Neural crest cell (in vitro differentiated cells): ENCODE measurements around the gene PIK3CA. TPM values are rescaled to one million over a fixed set of nuclear protein-coding genes. Genes with fewer than 3 reads are reported as not detected.
A peak's percentile ranks its signal among the peaks of the same experiment; 100 is the strongest.

Experiments
- DNase-seq: peaks from one replicate; pipeline ENCODE4 v3.0.0; 2021; ENCODE audit warnings: low read depth, mixed read lengths, low spot score
- H3K27ac Mint-ChIP-seq: one replicate; pipeline ENCODE4 v1.8.0; 2021; ENCODE audit warnings: mild to moderate bottlenecking, mixed read lengths; ENCODE audit not compliant: unreplicated experiment
- H3K27me3 Mint-ChIP-seq: 2 replicates; pipeline ENCODE4 v1.8.0; 2021; ENCODE audit warnings: low read depth, mild to moderate bottlenecking, mixed read lengths
- H3K36me3 Mint-ChIP-seq: 2 replicates; pipeline ENCODE4 v1.8.0; 2021; ENCODE audit warnings: low read depth, mild to moderate bottlenecking, mixed read lengths
- H3K4me1 Mint-ChIP-seq: 2 replicates; pipeline ENCODE4 v1.8.0; 2021; ENCODE audit warnings: mixed read lengths
- H3K4me3 Mint-ChIP-seq: one replicate; pipeline ENCODE4 v1.8.0; 2021; ENCODE audit warnings: mild to moderate bottlenecking, mixed read lengths
- H3K9me3 Mint-ChIP-seq: 2 replicates; pipeline ENCODE4 v1.8.0; 2021; ENCODE audit warnings: mixed read lengths
- total RNA-seq: library from RNA; stranded (reverse); gene quantifications from 2 replicates; pipeline ENCODE4 v1.2.1, GENCODE V29; 2021
- TF ChIP-seq, protein P1 (sequence below): fragments of 200-600 bp; sonication (generic); conservative IDR thresholded peaks from 2 replicates; pipeline ENCODE4 v1.5.0; 2021; ENCODE audit warnings: antibody characterized with exemption, mild to moderate bottlenecking

PIK3CA gene
- total RNA-seq, 1 donor from 2014 or later: 14.1 TPM

DNA sequence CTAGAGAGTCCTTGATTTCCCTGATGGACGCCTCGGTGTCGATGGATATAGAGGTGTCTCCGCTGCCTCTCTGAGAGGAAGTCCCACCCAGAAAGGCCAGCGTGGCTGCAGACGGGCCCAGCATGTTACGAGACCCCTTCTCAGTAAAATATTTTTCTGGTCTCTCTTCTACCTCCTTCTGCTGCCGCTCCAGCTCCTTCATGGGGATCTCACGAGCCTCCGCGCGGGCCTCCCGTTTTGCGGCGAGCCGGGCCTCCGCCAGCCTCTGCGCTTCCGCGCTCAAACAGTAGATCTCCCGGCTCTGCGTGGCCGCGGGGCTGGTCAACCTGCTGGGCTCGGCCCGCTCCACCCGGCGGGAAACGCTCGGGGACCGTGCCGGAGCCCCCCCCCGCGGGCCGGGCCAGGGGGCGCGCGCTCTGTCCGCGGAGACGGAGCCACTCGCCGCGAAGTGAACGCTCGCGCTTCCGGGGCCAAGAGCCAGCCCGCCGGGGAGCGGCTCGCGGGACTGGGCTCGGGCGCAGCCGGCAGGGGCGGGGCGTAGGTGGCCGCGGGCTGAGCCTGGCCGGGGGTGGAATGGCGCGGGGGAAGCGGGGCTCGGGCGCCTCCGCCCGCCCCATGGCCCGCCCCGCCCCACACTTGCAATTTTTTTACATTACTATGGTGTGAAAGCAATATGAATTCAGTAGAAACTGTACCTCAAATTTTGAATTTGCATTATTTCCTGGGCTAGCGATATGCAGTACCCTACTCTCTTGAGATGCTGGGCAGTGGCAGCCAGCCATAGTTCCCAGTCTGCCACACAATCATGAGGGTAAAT lies 113.0 kb downstream of the PIK3CA start:
- H3K27ac Mint-ChIP-seq: no peak overlapping the region
- H3K27me3 Mint-ChIP-seq: no peaks in the 10 kb centered on the region
- peak; percentile 50 for DNase-seq
- H3K4me1 Mint-ChIP-seq: peaks cover 3% of the 10 kb centered on the region
- peaks cover 13% of the 10 kb centered on the region for H3K9me3 Mint-ChIP-seq
- peak overlapping the region; percentile 85 for H3K4me3 Mint-ChIP-seq
- H3K36me3 Mint-ChIP-seq: peaks cover 27% of the 10 kb centered on the region
- TF ChIP-seq, protein P1, sequence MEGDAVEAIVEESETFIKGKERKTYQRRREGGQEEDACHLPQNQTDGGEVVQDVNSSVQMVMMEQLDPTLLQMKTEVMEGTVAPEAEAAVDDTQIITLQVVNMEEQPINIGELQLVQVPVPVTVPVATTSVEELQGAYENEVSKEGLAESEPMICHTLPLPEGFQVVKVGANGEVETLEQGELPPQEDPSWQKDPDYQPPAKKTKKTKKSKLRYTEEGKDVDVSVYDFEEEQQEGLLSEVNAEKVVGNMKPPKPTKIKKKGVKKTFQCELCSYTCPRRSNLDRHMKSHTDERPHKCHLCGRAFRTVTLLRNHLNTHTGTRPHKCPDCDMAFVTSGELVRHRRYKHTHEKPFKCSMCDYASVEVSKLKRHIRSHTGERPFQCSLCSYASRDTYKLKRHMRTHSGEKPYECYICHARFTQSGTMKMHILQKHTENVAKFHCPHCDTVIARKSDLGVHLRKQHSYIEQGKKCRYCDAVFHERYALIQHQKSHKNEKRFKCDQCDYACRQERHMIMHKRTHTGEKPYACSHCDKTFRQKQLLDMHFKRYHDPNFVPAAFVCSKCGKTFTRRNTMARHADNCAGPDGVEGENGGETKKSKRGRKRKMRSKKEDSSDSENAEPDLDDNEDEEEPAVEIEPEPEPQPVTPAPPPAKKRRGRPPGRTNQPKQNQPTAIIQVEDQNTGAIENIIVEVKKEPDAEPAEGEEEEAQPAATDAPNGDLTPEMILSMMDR: no peak

DNA sequence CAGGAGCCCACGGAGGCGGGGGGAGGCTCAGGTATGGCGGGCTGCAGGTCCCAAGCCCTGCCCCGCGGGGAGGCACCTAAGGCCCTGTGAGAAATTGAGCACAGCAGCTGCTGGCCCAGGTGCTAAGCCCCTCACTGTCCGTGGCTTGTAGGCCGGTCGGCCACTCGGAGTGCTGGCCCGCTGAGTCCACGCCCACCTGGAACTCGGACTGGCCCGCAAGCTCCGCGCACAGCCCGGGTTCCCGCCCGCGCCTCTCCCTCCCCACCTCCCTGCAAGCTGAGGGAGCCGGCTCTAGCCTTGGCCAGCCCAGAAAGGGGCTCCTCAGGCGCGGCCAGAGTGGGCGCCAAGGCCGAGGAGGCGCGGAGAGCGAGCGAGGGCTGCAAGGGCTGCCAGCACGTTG lies 115.0 kb downstream of the PIK3CA start:
- no peaks in the 10 kb centered on the region for H3K27me3 Mint-ChIP-seq
- peaks cover 25% of the 10 kb centered on the region for H3K36me3 Mint-ChIP-seq
- no peak overlapping the region for H3K27ac Mint-ChIP-seq
- peaks cover 13% of the 10 kb centered on the region for H3K9me3 Mint-ChIP-seq
- TF ChIP-seq, protein P1: no peak
- peaks cover 3% of the 10 kb centered on the region for H3K4me1 Mint-ChIP-seq
- no peak overlapping the region for H3K4me3 Mint-ChIP-seq
- no peak for DNase-seq

DNA sequence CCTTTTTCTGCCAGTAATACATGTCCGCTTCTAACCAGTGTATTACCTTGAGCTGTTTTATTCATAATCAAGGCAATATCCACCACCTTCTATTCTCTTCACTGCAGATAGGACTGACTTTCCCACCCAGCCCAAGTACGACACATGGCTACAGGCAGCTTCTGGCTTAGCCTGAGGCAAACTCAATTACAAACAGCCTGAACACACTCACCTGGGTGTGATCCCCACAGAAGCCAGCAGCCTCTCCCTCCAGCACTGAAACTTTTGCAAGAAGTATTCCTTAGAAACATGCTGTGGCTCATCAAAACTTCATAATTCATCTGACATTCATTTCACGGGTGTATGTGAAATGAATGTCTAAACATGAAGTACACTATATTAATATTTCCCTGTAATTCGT lies 116.3 kb downstream of the PIK3CA start:
- Mint-ChIP-seq H3K9me3 (peaks cover 7% of the 10 kb centered on the region), H3K36me3 (peaks cover 17% of the 10 kb centered on the region), H3K27me3 (no peaks in the 10 kb centered on the region), H3K4me3 (no peak overlapping the region), H3K27ac (no peak overlapping the region), H3K4me1 (peaks cover 12% of the 10 kb centered on the region)
- TF ChIP-seq, protein P1: no peak
- no peak for DNase-seq

DNA sequence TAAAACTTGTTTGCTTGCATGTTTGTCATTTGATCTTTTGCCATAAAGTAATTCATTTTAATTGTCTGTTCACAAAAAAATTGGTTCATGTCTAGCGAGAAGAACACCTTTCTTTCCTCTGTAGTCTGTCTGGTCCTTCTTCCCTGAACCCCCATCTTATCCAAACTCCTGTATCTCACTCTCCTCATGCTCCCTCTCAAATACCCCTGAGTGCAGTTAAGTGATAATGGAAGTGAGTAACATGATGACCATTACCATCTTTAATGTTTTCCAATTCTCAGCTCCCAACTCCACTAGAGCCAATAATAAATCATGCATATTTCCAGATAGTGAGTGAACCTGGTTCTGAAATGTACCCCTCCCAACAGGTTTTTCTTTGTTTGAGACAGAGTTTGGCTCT lies 116.9 kb downstream of the PIK3CA start:
- DNase-seq: no peak
- peaks cover under 1% of the 10 kb centered on the region for H3K9me3 Mint-ChIP-seq
- TF ChIP-seq, protein P1: no peak
- peak overlapping the region; percentile 17 for H3K4me3 Mint-ChIP-seq
- H3K36me3 Mint-ChIP-seq: peaks cover 11% of the 10 kb centered on the region
- H3K27ac Mint-ChIP-seq: no peak overlapping the region
- no peaks in the 10 kb centered on the region for H3K27me3 Mint-ChIP-seq
- peaks cover 13% of the 10 kb centered on the region for H3K4me1 Mint-ChIP-seq

DNA sequence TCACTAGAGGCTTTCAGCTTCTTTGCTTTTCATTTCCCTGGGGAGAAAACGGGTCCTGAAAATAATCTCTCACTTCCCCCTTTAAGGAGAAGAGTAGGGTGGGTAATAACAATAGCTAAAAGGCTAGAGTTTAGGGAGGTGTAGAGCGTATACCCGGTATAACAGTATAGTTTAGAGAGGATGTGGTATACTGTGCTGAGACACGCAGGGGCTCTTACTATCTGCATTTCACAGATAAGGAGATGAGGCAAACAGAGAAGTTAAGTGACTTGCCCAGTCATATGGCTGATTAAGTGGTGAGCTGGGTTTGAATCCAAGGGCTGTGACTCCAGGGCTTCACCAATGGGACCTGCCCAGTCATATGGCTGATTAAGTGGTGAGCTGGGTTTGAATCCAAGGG lies 117.7 kb downstream of the PIK3CA start:
- no peaks in the 10 kb centered on the region for H3K27me3 Mint-ChIP-seq

More for the DNA sequence above, 117.7 kb downstream of the PIK3CA start:
- no peaks in the 10 kb centered on the region for H3K9me3 Mint-ChIP-seq
- TF ChIP-seq, protein P1: no peak
- H3K27ac Mint-ChIP-seq: no peak overlapping the region
- peaks cover 13% of the 10 kb centered on the region for H3K4me1 Mint-ChIP-seq
- no peak overlapping the region for H3K4me3 Mint-ChIP-seq
- no peak for DNase-seq
- H3K36me3 Mint-ChIP-seq: peaks cover 3% of the 10 kb centered on the region
